ENCODE results near the gene BNC2.

Gene BNC2

GRCh38 chr9:16410601-16411280 lies 459.7 kb downstream of the BNC2 start:
- no peak for DNase-seq (ENCODE audit: low read depth)

- no peak for DNase-seq (ENCODE audit: low read depth)
Observed at GRCh38 chr9:16407617-16408016, 462.9 kb downstream of the BNC2 start.

GRCh38 chr9:16406526-16407225 lies 463.8 kb downstream of the BNC2 start:
- no peak for DNase-seq (ENCODE audit: low read depth)

- DNase-seq (ENCODE audit: low read depth): no peak
Observed at GRCh38 chr9:16405421-16405820, 465.0 kb downstream of the BNC2 start.

GRCh38 chr9:16401701-16402100 lies 468.8 kb downstream of the BNC2 start:
- no peak for DNase-seq (ENCODE audit: low read depth)

- no peak for DNase-seq (ENCODE audit: low read depth)
Observed at GRCh38 chr9:16398691-16399090, 471.8 kb downstream of the BNC2 start.

- no peak for DNase-seq (ENCODE audit: low read depth)
Observed at GRCh38 chr9:16396389-16396788, 474.1 kb downstream of the BNC2 start.

GRCh38 chr9:16391369-16391768 lies 479.1 kb downstream of the BNC2 start:
- DNase-seq (ENCODE audit: low read depth): no peak

GRCh38 chr9:16387382-16387781 lies 483.1 kb downstream of the BNC2 start:
- no peak for DNase-seq (ENCODE audit: low read depth)

GRCh38 chr9:16386827-16387077 lies 483.7 kb downstream of the BNC2 start:
- DNase-seq (ENCODE audit: low read depth): no peak

GRCh38 chr9:16386007-16386826 lies 484.3 kb downstream of the BNC2 start:
- DNase-seq (ENCODE audit: low read depth): no peak

- no peak for DNase-seq (ENCODE audit: low read depth)
Observed at GRCh38 chr9:16385590-16385989, 484.9 kb downstream of the BNC2 start.

GRCh38 chr9:16384993-16385392 lies 485.5 kb downstream of the BNC2 start:
- DNase-seq (ENCODE audit: low read depth): no peak

GRCh38 chr9:16377311-16377710 lies 493.2 kb downstream of the BNC2 start:
- DNase-seq (ENCODE audit: low read depth): no peak

- no peak for DNase-seq (ENCODE audit: low read depth)
Observed at GRCh38 chr9:16371306-16371705, 499.2 kb downstream of the BNC2 start.

- DNase-seq (ENCODE audit: low read depth): no peak
Observed at GRCh38 chr9:16370647-16371046, 499.8 kb downstream of the BNC2 start.

- no peak for DNase-seq (ENCODE audit: low read depth)
Observed at GRCh38 chr9:16369427-16369826, 501.0 kb downstream of the BNC2 start.

GRCh38 chr9:16368237-16369087 lies 502.0 kb downstream of the BNC2 start:
- DNase-seq (ENCODE audit: low read depth): no peak

- no peak for DNase-seq (ENCODE audit: low read depth)
Observed at GRCh38 chr9:16367605-16368231, 502.8 kb downstream of the BNC2 start.

GRCh38 chr9:16364347-16364746 lies 506.1 kb downstream of the BNC2 start:
- no peak for DNase-seq (ENCODE audit: low read depth)

GRCh38 chr9:16363916-16364315 lies 506.6 kb downstream of the BNC2 start:
- no peak for DNase-seq (ENCODE audit: low read depth)
